Lower lobe of right lung (tissue), 2 donors: Measurements from ENCODE around the gene KRTAP10-6. TPM values are rescaled to one million over a fixed set of nuclear protein-coding genes. Genes with fewer than 3 reads are reported as not detected.
"Not testable (repeated sequence)": the region's sequence is repeated elsewhere in the genome, so short reads cannot be mapped to it uniquely, and the experiment has no call there.

Experiments
- ATAC-seq, 2 donors: fragments of 200-7000 bp; cut with Tn5 transposase; one replicate each; pipeline ENCODE4 v1.9.1; 2020 to 2022; ENCODE audit warnings: mild to moderate bottlenecking in 2 of 2, moderate library complexity in 2 of 2
- DNase-seq: peaks from one replicate; pipeline ENCODE4 v3.0.0-alpha.2; 2020
- H3K27ac ChIP-seq: fragments of 200-600 bp; one replicate; pipeline ENCODE4 v1.8.0; 2022
- H3K27me3 ChIP-seq: fragments of 200-600 bp; one replicate; pipeline ENCODE4 v1.8.0; 2022; ENCODE audit warnings: low read depth
- H3K36me3 ChIP-seq: fragments of 200-600 bp; one replicate; pipeline ENCODE4 v1.8.0; 2022; ENCODE audit warnings: mild to moderate bottlenecking
- H3K4me1 ChIP-seq: fragments of 200-600 bp; one replicate; pipeline ENCODE4 v1.8.0; 2022
- H3K4me3 ChIP-seq: fragments of 200-600 bp; one replicate; pipeline ENCODE4 v1.8.0; 2022; ENCODE audit warnings: mild to moderate bottlenecking
- H3K9me3 ChIP-seq: fragments of 200-600 bp; one replicate; pipeline ENCODE4 v1.8.0; 2022
- CTCF ChIP-seq: fragments of 200-600 bp; IDR thresholded peaks from one replicate; pipeline ENCODE4 v1.8.0; 2022; ENCODE audit warnings: antibody characterized with exemption, mild to moderate bottlenecking
- intact Hi-C: fragments of 100-400 bp; cut with DNase I; formaldehyde crosslinking; loops from one replicate; pipeline ENCODE4 v1.11.0; 2022
- total RNA-seq: library from RNA; stranded (reverse); fragmentation: NEBNext Ultra II Directional; extraction: Animal tissue kit (Norgen Biotek cat#: 25700); gene quantifications from one replicate; pipeline ENCODE4 v1.2.1, GENCODE V29; 2021
- donor health status: DM: no; HTN: yes; CAD: no; lungs with severe emphysema.

The KRTAP10-6 gene
- total RNA-seq, 1 donor from 2014 or later, result not detected

GRCh38 chr21:44564886-44565598 is 27.3 kb downstream of the KRTAP10-6 start:
- Histone ChIP-seq H3K4me3 (no peak overlapping the region), H3K27me3 (peaks cover 5% of the 10 kb centered on the region), H3K4me1 (no peaks in the 10 kb centered on the region), H3K9me3 (no peaks in the 10 kb centered on the region), H3K27ac (no peak overlapping the region), H3K36me3 (no peaks in the 10 kb centered on the region)
- DNase-seq (no peak), ATAC-seq (no peak)
- intact Hi-C loops, result no loop called here
- TF ChIP-seq CTCF, result no peak

- peaks cover 8% of the 10 kb centered on the region for H3K27me3 ChIP-seq
- ATAC-seq (no peak), DNase-seq (no peak)
- no peaks in the 10 kb centered on the region for H3K4me1 ChIP-seq
- H3K4me3 ChIP-seq, result no peak overlapping the region
- H3K27ac ChIP-seq, result no peak overlapping the region
- no peaks in the 10 kb centered on the region for H3K36me3 ChIP-seq
- intact Hi-C loops, result no loop called here
- H3K9me3 ChIP-seq, result no peaks in the 10 kb centered on the region
- TF ChIP-seq CTCF, result no peak
These were observed 28.2 kb downstream of the KRTAP10-6 start for GRCh38 chr21:44564099-44564498.

GRCh38 chr21:44558695-44559094 is 33.6 kb downstream of the KRTAP10-6 start, which contains the start of gene KRTAP10-3:
TSS of gene KRTAP10-3 (minus strand) at chr21:44558795. CDS start at chr21:44558715, 80 bp downstream.
- no peak for TF ChIP-seq CTCF
- Histone ChIP-seq H3K9me3 (no peaks in the 10 kb centered on the region), H3K4me1 (no peaks in the 10 kb centered on the region), H3K36me3 (no peaks in the 10 kb centered on the region), H3K27ac (no peak within 1 kb of the TSS), H3K27me3 (peaks cover 10% of the 10 kb centered on the region), H3K4me3 (no peak within 1 kb of the TSS)
- DNase-seq, result peak; percentile 28
- ATAC-seq, result no peak
- intact Hi-C loops, result no loop called here

- H3K4me3 ChIP-seq, intact Hi-C loops, H3K9me3 ChIP-seq, ATAC-seq, DNase-seq, H3K36me3 ChIP-seq, H3K4me1 ChIP-seq, H3K27me3 ChIP-seq, H3K27ac ChIP-seq: not testable (repeated sequence)
These were observed 34.0 kb downstream of the KRTAP10-6 start for GRCh38 chr21:44558329-44558675.

GRCh38 chr21:44557491-44558328 is 34.6 kb downstream of the KRTAP10-6 start:
- intact Hi-C loops, result no loop called here
- H3K4me3 ChIP-seq, result no peak overlapping the region
- H3K27ac ChIP-seq, result no peak overlapping the region
- no peaks in the 10 kb centered on the region for H3K36me3 ChIP-seq
- peak; percentile 39 for DNase-seq
- no peaks in the 10 kb centered on the region for H3K9me3 ChIP-seq
- TF ChIP-seq CTCF, result no peak
- ATAC-seq, result no peak
- H3K27me3 ChIP-seq, result peaks cover 10% of the 10 kb centered on the region
- H3K4me1 ChIP-seq, result no peaks in the 10 kb centered on the region

- intact Hi-C loops, result no loop called here
- H3K36me3 ChIP-seq, result no peaks in the 10 kb centered on the region
- no peak for DNase-seq
- no peaks in the 10 kb centered on the region for H3K4me1 ChIP-seq
- H3K9me3 ChIP-seq, result no peaks in the 10 kb centered on the region
- H3K4me3 ChIP-seq, result no peak overlapping the region
- H3K27ac ChIP-seq, result no peak overlapping the region
- no peak for TF ChIP-seq CTCF
- peaks cover 10% of the 10 kb centered on the region for H3K27me3 ChIP-seq
- ATAC-seq, result no peak
These were observed 35.4 kb downstream of the KRTAP10-6 start for GRCh38 chr21:44556879-44557278.
